GM12872 (cell line): ENCODE results near the gene HCAR1.
"Not testable (repeated sequence)": the region's sequence is repeated elsewhere in the genome, so short reads cannot be mapped to it uniquely, and the experiment has no call there.

ENCODE experiments used
- TF ChIP-seq, protein P1 (sequence below): IDR thresholded peaks from 3 replicates; pipeline ENCODE4 v1.5.1; 2011; ENCODE audit warnings: low read depth, mild to moderate bottlenecking, low read length, moderate library complexity; ENCODE audit not compliant: insufficient read depth

The HCAR1 gene

DNA sequence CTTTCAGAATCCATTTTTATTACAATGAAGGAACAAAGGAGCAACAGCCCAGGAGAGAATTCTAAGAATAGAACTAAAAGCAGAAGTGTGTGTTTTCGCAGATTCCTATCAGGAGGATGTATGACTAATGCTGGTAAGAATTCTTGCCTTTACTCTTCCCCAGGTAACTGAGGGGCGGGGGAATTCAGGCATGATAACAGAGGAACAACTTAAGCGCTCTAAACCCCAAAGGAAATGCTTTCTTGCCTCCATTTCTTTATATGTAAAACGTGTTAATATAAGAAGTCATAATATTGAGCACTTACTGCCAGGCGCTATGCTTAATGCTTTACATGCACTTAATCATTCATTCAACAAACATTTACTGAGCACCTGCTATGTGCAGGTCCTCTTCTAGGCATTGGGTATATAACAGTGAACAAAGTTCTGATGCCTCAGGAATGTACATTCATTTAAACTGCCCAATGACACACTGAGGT lies 4.5 kb downstream of the HCAR1 start:
- TF ChIP-seq, protein P1, sequence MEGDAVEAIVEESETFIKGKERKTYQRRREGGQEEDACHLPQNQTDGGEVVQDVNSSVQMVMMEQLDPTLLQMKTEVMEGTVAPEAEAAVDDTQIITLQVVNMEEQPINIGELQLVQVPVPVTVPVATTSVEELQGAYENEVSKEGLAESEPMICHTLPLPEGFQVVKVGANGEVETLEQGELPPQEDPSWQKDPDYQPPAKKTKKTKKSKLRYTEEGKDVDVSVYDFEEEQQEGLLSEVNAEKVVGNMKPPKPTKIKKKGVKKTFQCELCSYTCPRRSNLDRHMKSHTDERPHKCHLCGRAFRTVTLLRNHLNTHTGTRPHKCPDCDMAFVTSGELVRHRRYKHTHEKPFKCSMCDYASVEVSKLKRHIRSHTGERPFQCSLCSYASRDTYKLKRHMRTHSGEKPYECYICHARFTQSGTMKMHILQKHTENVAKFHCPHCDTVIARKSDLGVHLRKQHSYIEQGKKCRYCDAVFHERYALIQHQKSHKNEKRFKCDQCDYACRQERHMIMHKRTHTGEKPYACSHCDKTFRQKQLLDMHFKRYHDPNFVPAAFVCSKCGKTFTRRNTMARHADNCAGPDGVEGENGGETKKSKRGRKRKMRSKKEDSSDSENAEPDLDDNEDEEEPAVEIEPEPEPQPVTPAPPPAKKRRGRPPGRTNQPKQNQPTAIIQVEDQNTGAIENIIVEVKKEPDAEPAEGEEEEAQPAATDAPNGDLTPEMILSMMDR, result no peak

DNA sequence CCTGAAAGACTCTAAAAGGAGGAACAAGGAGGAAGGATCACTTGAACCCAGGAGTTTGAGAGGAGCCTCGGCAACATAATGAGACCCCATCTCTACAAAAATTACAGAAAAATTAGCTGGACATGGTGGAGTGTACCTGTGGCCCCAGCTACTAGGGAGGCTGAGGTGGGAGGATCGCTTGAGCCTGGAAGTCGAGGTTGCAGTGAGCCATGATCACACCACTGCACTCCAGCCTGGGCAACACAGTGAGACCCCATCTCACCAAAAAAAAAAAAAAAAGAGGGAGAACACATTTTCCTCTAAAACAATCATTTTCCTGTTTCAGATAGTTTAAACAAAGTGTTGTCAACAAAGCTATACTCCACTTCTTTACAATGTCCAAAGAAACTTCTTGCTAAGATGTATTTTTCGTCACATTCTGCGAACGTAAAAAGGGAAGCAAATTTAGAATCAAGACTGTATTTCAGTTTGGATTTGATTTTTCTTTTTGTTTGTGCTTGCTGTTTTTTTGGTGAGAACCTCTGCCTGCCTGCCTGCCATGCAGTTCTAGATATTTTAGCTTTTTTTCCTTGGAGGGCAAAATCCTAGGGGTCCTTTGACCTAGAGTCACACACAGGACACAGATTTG lies 5.1 kb downstream of the HCAR1 start:
- TF ChIP-seq, protein P1, result no peak

- TF ChIP-seq, protein P1, result no peak
These were observed 5.9 kb downstream of the HCAR1 start for GRCh38 chr12:122724641-122725243.

DNA sequence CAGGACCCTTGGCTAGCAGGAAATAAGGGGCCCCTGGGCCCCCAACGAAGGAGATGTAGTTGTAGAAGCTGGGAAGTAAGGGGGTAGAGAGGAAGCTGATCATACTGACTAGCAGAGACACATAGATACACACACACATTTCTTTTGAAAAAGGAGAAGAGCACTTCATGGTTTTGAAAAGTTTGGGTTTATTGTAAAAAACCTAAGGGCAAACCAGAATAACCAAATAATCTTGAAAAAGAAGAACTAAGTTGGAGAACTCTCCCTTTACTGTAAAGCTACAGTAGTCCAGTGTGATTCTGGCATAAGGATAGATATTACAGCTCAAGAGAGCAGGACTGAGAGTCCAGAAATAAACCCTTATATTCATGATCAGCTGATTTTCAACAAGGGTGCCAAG lies 8.3 kb downstream of the HCAR1 start:
- TF ChIP-seq, protein P1, result no peak

GRCh38 chr12:122721057-122721545 lies 9.5 kb downstream of the HCAR1 start:
- TF ChIP-seq, protein P1, result no peak

DNA sequence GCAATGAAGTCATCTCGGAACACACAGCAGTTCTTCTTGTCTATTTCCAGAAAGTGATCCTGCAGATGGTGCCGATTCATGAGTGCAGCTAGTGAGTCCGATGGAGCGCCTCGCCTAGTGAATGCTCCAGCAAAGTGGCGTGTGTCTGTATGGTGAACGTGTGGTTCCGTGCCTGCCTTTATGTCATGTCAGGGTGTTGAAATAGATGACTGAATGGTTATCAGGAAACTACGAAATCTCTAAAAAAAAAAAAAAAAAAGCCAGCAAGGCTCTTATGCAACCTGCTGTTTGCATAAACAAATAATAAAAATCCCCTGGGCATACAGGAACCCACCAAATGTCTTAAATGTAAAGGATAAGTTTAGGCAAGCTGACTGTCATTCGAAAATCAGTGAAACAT lies 14.0 kb downstream of the HCAR1 start, which contains the start of gene HCAR3:
Gene HCAR3, minus strand, starts transcription at position 154 of the 400 bp plus-strand sequence. Its CDS starts 74 bp downstream, at position 80.
- TF ChIP-seq, protein P1, result not testable (repeated sequence)

DNA sequence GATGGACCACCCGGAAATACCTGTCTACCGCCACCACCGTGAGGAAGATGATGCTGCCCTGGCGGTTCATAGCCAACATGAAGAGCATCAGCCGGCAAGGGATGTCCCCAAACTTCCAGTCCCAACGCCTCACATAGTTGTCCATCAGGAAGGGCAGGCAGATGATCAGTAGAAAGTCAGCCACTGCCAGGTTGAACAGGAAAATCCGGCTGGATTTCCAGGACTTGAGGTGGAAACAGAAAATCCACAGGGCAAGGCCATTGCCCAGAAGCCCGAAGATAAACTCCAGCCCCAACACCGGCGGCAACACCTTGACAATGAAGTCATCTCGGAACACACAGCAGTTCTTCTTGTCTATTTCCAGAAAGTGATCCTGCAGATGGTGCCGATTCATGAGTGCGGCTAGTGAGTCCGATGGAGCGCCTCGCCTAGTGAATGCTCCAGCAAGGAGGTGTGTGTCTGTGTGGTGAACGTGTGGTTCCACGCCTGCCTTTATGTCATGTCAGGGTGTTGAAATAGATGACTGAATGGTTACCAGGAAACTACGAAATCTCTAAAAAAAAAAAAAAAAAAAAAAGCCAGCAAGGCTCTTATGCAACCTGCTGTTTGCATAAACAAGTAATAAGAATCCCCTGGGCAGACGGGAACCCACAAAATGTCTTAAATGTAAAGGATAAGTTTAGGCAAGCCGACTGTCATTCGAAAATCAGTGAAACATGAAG lies 27.6 kb downstream of the HCAR1 start, which contains the start of gene HCAR2:
Gene HCAR2, minus strand, starts transcription at position 468 of the 722 bp plus-strand sequence. Its CDS starts 74 bp downstream, at position 394.
- TF ChIP-seq, protein P1, result not testable (repeated sequence)
